HepG2 (cell line): ENCODE measurements around the gene RNU6-1. TPM values are rescaled to one million over a fixed set of nuclear protein-coding genes. Genes with fewer than 3 reads are reported as not detected.

Experiments used
- ATAD3A ChIP-seq: sonication (generic); formaldehyde crosslinking; IDR thresholded peaks from 2 replicates; pipeline ENCODE4 v1.4.0; 2020; ENCODE audit warnings: missing genetic modification reagents
- DRAP1 ChIP-seq: IDR thresholded peaks from 2 replicates; pipeline ENCODE4 v1.6.1; 2016; ENCODE audit warnings: missing genetic modification reagents, missing compliant biosample characterization
- FOXA3 ChIP-seq: IDR thresholded peaks from 2 replicates; pipeline ENCODE4 v1.6.1; 2016; ENCODE audit warnings: missing genetic modification reagents, missing compliant biosample characterization
- GFI1 ChIP-seq: sonication (generic); formaldehyde crosslinking; IDR thresholded peaks from 2 replicates; pipeline ENCODE4 v1.5.0; 2020; ENCODE audit warnings: missing genetic modification reagents, mild to moderate bottlenecking, borderline replicate concordance
- NRL ChIP-seq: sonication (generic); formaldehyde crosslinking; IDR thresholded peaks from 2 replicates; pipeline ENCODE4 v1.5.0; 2020; ENCODE audit warnings: missing genetic modification reagents, mild to moderate bottlenecking, moderate library complexity, borderline replicate concordance
- PBX2 ChIP-seq: IDR thresholded peaks from 2 replicates; pipeline ENCODE4 v1.6.1; 2016; ENCODE audit warnings: control low read depth
- RNF2 ChIP-seq: fragments of 450-650 bp; conservative IDR thresholded peaks from 2 replicates; pipeline ENCODE4 v1.6.1; 2016; ENCODE audit warnings: low read depth
- SALL1 ChIP-seq: sonication (generic); formaldehyde crosslinking; IDR thresholded peaks from 2 replicates; pipeline ENCODE4 v1.8.0; 2022; ENCODE audit warnings: mild to moderate bottlenecking, missing genetic modification reagents
- SATB2 ChIP-seq: sonication (generic); formaldehyde crosslinking; IDR thresholded peaks from 2 replicates; pipeline ENCODE4 v1.5.0; 2020; ENCODE audit warnings: missing genetic modification reagents
- ZBTB44 ChIP-seq: sonication (generic); formaldehyde crosslinking; IDR thresholded peaks from 2 replicates; pipeline ENCODE4 v1.4.0; 2020; ENCODE audit warnings: missing genetic modification reagents
- ZFP82 ChIP-seq: sonication (generic); formaldehyde crosslinking; IDR thresholded peaks from 2 replicates; pipeline ENCODE4 v1.5.1; 2020; ENCODE audit warnings: mild to moderate bottlenecking, missing genetic modification reagents, borderline replicate concordance
- ZNF232 ChIP-seq: sonication (generic); formaldehyde crosslinking; IDR thresholded peaks from 2 replicates; pipeline ENCODE4 v1.4.0; 2020; ENCODE audit warnings: missing genetic modification reagents, borderline replicate concordance
- ZNF281 ChIP-seq: sonication (generic); formaldehyde crosslinking; IDR thresholded peaks from 2 replicates; pipeline ENCODE4 v1.4.0; 2020; ENCODE audit warnings: missing genetic modification reagents, borderline replicate concordance
- ZNF503 ChIP-seq: sonication (generic); formaldehyde crosslinking; IDR thresholded peaks from 2 replicates; pipeline ENCODE4 v1.4.0; 2020; ENCODE audit warnings: missing genetic modification reagents
- ZNF574 ChIP-seq: sonication (generic); formaldehyde crosslinking; IDR thresholded peaks from 2 replicates; pipeline ENCODE4 v1.4.0; 2020; ENCODE audit warnings: missing genetic modification reagents
- ZNF773 ChIP-seq: sonication (generic); formaldehyde crosslinking; IDR thresholded peaks from 2 replicates; pipeline ENCODE4 v1.4.0; 2020; ENCODE audit warnings: missing genetic modification reagents, borderline replicate concordance
- polyA plus RNA-seq, 8 experiments: library from polyadenylated mRNA; depleted of rRNA in 3 of 8; stranded (reverse) in 7 of 8; unstranded in 1 of 8; fragments of >200 nt; fragmentation: Illumina TruSeq in 4 of 8; extraction: Trizol in 4 of 8; gene quantifications; 2 replicates each; pipeline versions ENCODE4 v1.2.1 to v1.2.3, GENCODE V29; 2011 to 2016; ENCODE audit warnings: low read depth in 4 of 8, missing spikeins in 1 of 8, mixed read lengths in 1 of 8; ENCODE audit not compliant: insufficient read depth in 1 of 8
- total RNA-seq, 5 experiments: library from RNA; depleted of rRNA; stranded (reverse); fragments of >200 nt; fragmentation: Illumina TruSeq; extraction: Trizol; gene quantifications; 2 replicates each; pipeline ENCODE4 v1.2.3, GENCODE V29; 2016; ENCODE audit warnings: low read depth in 1 of 5

RNU6-1 gene
- total and polyA plus RNA-seq, 2 of the 13 experiments (the other 11 are each of a cell fraction or from before 2014, with no cell fraction given) = under 0.01 TPM; not detected in 1

- TF ChIP-seq NRL (CRISPR knock-in tag) (peak; percentile 36; the same call in 1 of the 2 replicates), ZNF773 (no peak), GFI1 (CRISPR knock-in tag) (no peak), FOXA3 (CRISPR knock-in tag) (no peak), RNF2 (peak; percentile 84), ZNF574 (peak; percentile 42; the same call in 1 of the 2 replicates), SALL1 (CRISPR knock-in tag) (peak; percentile 81), DRAP1 (peak; percentile 15; the same call in 1 of the 2 replicates), ZNF232 (CRISPR knock-in tag) (no peak; the same call in 1 of the 2 replicates), ZBTB44 (no peak), ZNF503 (CRISPR knock-in tag) (no peak), ATAD3A (CRISPR knock-in tag) (no peak), SATB2 (CRISPR knock-in tag) (no peak), PBX2 (CRISPR knock-in tag) (no peak), ZFP82 (CRISPR knock-in tag) (0 out of 2 replicates have a peak, but pooled peaks have one; percentile 50), ZNF281 (CRISPR knock-in tag) (0 out of 2 replicates have a peak, but pooled peaks have one; percentile 32)
Measured at GRCh38 chr15:67838789-67839332, 984 bp downstream of the RNU6-1 start (continued).
